T-helper 2 cell treated with Interferon-gamma antibody and Interleukin-4, amounts not matched to agents 5 μg/mL and 100 μg/mL, for 36 hours (primary cell): ENCODE results near the gene LIN28A.
"Not testable (repeated sequence)": the region's sequence is repeated elsewhere in the genome, so short reads cannot be mapped to it uniquely, and the experiment has no call there.

ENCODE experiments used
- DNase-seq: peaks from one replicate; pipeline ENCODE4 v3.0.0; 2021; ENCODE audit warnings: low spot score
- H3K27ac Mint-ChIP-seq: one replicate; pipeline ENCODE4 v1.8.0; 2021; ENCODE audit warnings: mild to moderate bottlenecking, mixed read lengths
- H3K27me3 Mint-ChIP-seq: one replicate; pipeline ENCODE4 v1.8.0; 2021; ENCODE audit warnings: low read depth, mixed read lengths
- H3K36me3 Mint-ChIP-seq: one replicate; pipeline ENCODE4 v1.8.0; 2021; ENCODE audit warnings: low read depth, mixed read lengths
- H3K4me1 Mint-ChIP-seq: one replicate; pipeline ENCODE4 v1.8.0; 2021; ENCODE audit warnings: low read depth, mixed read lengths
- H3K4me3 Mint-ChIP-seq: one replicate; pipeline ENCODE4 v1.8.0; 2022; ENCODE audit warnings: mild to moderate bottlenecking, moderate library complexity, mixed read lengths
- H3K9me3 Mint-ChIP-seq: one replicate; pipeline ENCODE4 v1.8.0; 2021; ENCODE audit warnings: mixed read lengths

LIN28A gene

GRCh38 chr1:26374361-26374760 lies 36.3 kb upstream of the LIN28A start:
- peaks cover 75% of the 10 kb centered on the region for H3K4me1 Mint-ChIP-seq
- H3K9me3 Mint-ChIP-seq = peaks cover 12% of the 10 kb centered on the region
- not testable (repeated sequence) for DNase-seq, H3K27me3 Mint-ChIP-seq
- peak overlapping the region; percentile 71 for H3K4me3 Mint-ChIP-seq
- H3K27ac Mint-ChIP-seq = peak overlapping the region; percentile 94
- H3K36me3 Mint-ChIP-seq = peaks cover 13% of the 10 kb centered on the region

- H3K4me1 Mint-ChIP-seq = peaks cover 78% of the 10 kb centered on the region
- H3K9me3 Mint-ChIP-seq = peaks cover 12% of the 10 kb centered on the region
- H3K4me3 Mint-ChIP-seq = peak overlapping the region; percentile 71
- H3K36me3 Mint-ChIP-seq = peaks cover 12% of the 10 kb centered on the region
- no peak for DNase-seq
- peak overlapping the region; percentile 94 for H3K27ac Mint-ChIP-seq
- no peaks in the 10 kb centered on the region for H3K27me3 Mint-ChIP-seq
Measured at GRCh38 chr1:26375081-26375480, 35.5 kb upstream of the LIN28A start.

- Mint-ChIP-seq H3K4me1 (peaks cover 75% of the 10 kb centered on the region), H3K27ac (peak overlapping the region; percentile 8), H3K9me3 (peaks cover 5% of the 10 kb centered on the region), H3K4me3 (peak overlapping the region; percentile 8), H3K27me3 (no peaks in the 10 kb centered on the region), H3K36me3 (peaks cover 7% of the 10 kb centered on the region)
- no peak for DNase-seq
Measured at GRCh38 chr1:26376050-26376449, 34.6 kb upstream of the LIN28A start.

- no peaks in the 10 kb centered on the region for H3K27me3 Mint-ChIP-seq
- peaks cover 4% of the 10 kb centered on the region for H3K9me3 Mint-ChIP-seq
- peak; percentile 81 for DNase-seq
- H3K27ac Mint-ChIP-seq = peak overlapping the region; percentile 97
- H3K4me3 Mint-ChIP-seq = peak overlapping the region; percentile 81
- H3K36me3 Mint-ChIP-seq = peaks cover 3% of the 10 kb centered on the region
- H3K4me1 Mint-ChIP-seq = peaks cover 64% of the 10 kb centered on the region
Measured at GRCh38 chr1:26378088-26378878, 32.3 kb upstream of the LIN28A start.

GRCh38 chr1:26378879-26379251 lies 31.8 kb upstream of the LIN28A start:
- H3K4me1 Mint-ChIP-seq = peaks cover 60% of the 10 kb centered on the region
- H3K9me3 Mint-ChIP-seq = peaks cover 4% of the 10 kb centered on the region
- DNase-seq = no peak
- no peaks in the 10 kb centered on the region for H3K27me3 Mint-ChIP-seq
- peak overlapping the region; percentile 81 for H3K4me3 Mint-ChIP-seq
- peak overlapping the region; percentile 97 for H3K27ac Mint-ChIP-seq
- H3K36me3 Mint-ChIP-seq = peaks cover 3% of the 10 kb centered on the region

GRCh38 chr1:26384076-26384475 lies 26.5 kb upstream of the LIN28A start:
- no peaks in the 10 kb centered on the region for H3K36me3 Mint-ChIP-seq
- H3K4me1 Mint-ChIP-seq = peaks cover 47% of the 10 kb centered on the region
- peaks cover 4% of the 10 kb centered on the region for H3K9me3 Mint-ChIP-seq
- peak overlapping the region; percentile 37 for H3K4me3 Mint-ChIP-seq
- no peak for DNase-seq
- H3K27ac Mint-ChIP-seq = peak overlapping the region; percentile 14
- no peaks in the 10 kb centered on the region for H3K27me3 Mint-ChIP-seq

GRCh38 chr1:26385063-26385462 lies 25.6 kb upstream of the LIN28A start:
- not testable (repeated sequence) for H3K36me3 Mint-ChIP-seq, H3K9me3 Mint-ChIP-seq, H3K27me3 Mint-ChIP-seq, DNase-seq, H3K27ac Mint-ChIP-seq
- Mint-ChIP-seq H3K4me1 (peaks cover 48% of the 10 kb centered on the region), H3K4me3 (peak overlapping the region; percentile 61)

- Mint-ChIP-seq H3K27me3 (peaks cover 4% of the 10 kb centered on the region), H3K4me3 (no peak overlapping the region), H3K36me3 (no peaks in the 10 kb centered on the region), H3K27ac (no peak overlapping the region), H3K9me3 (peaks cover 4% of the 10 kb centered on the region), H3K4me1 (peaks cover 54% of the 10 kb centered on the region)
- no peak for DNase-seq
Measured at GRCh38 chr1:26387447-26387846, 23.2 kb upstream of the LIN28A start.

GRCh38 chr1:26388791-26389445 lies 21.7 kb upstream of the LIN28A start:
- Mint-ChIP-seq H3K36me3 (no peaks in the 10 kb centered on the region), H3K27ac (no peak overlapping the region), H3K4me1 (peaks cover 53% of the 10 kb centered on the region), H3K4me3 (no peak overlapping the region), H3K9me3 (peaks cover 4% of the 10 kb centered on the region), H3K27me3 (peaks cover 5% of the 10 kb centered on the region)
- DNase-seq = peak; percentile 22

- Mint-ChIP-seq H3K9me3 (no peaks in the 10 kb centered on the region), H3K4me3 (no peak overlapping the region), H3K27ac (no peak overlapping the region), H3K36me3 (no peaks in the 10 kb centered on the region), H3K4me1 (peaks cover 47% of the 10 kb centered on the region), H3K27me3 (peaks cover 5% of the 10 kb centered on the region)
- DNase-seq = no peak
Measured at GRCh38 chr1:26389604-26390247, 20.9 kb upstream of the LIN28A start.

GRCh38 chr1:26391450-26391849 lies 19.2 kb upstream of the LIN28A start:
- DNase-seq = peak; percentile 22
- Mint-ChIP-seq H3K27ac (no peak overlapping the region), H3K27me3 (peaks cover 5% of the 10 kb centered on the region), H3K9me3 (no peaks in the 10 kb centered on the region), H3K4me1 (peaks cover 38% of the 10 kb centered on the region), H3K4me3 (no peak overlapping the region), H3K36me3 (no peaks in the 10 kb centered on the region)

GRCh38 chr1:26395754-26396153 lies 14.9 kb upstream of the LIN28A start:
- H3K27ac Mint-ChIP-seq = no peak overlapping the region
- no peaks in the 10 kb centered on the region for H3K9me3 Mint-ChIP-seq
- H3K36me3 Mint-ChIP-seq = no peaks in the 10 kb centered on the region
- H3K4me1 Mint-ChIP-seq = peaks cover 16% of the 10 kb centered on the region
- peaks cover 5% of the 10 kb centered on the region for H3K27me3 Mint-ChIP-seq
- no peak overlapping the region for H3K4me3 Mint-ChIP-seq
- DNase-seq = no peak

GRCh38 chr1:26399034-26399433 lies 11.6 kb upstream of the LIN28A start:
- Mint-ChIP-seq H3K4me3 (no peak overlapping the region), H3K36me3 (no peaks in the 10 kb centered on the region), H3K27me3 (peaks cover 16% of the 10 kb centered on the region), H3K4me1 (peaks cover 4% of the 10 kb centered on the region), H3K27ac (no peak overlapping the region), H3K9me3 (no peaks in the 10 kb centered on the region)
- DNase-seq = no peak

- DNase-seq = no peak
- Mint-ChIP-seq H3K27me3 (peaks cover 20% of the 10 kb centered on the region), H3K4me1 (no peaks in the 10 kb centered on the region), H3K9me3 (no peaks in the 10 kb centered on the region), H3K36me3 (no peaks in the 10 kb centered on the region), H3K27ac (no peak overlapping the region), H3K4me3 (no peak overlapping the region)
Measured at GRCh38 chr1:26401891-26402290, 8.7 kb upstream of the LIN28A start.
